Uterus (tissue), 4 donors: ENCODE measurements around the gene GPD1L. TPM values are rescaled to one million over a fixed set of nuclear protein-coding genes. Genes with fewer than 3 reads are reported as not detected.

Experiments
- DNase-seq, 2 donors: peaks; one replicate each; pipeline ENCODE4 v3.0.0-alpha.2; 2019 to 2020
- H3K27ac ChIP-seq, 2 donors: fragments of 200-600 bp; sonication (generic); 1 replicate in 1 of 2; 2 replicates in 1 of 2; pipeline ENCODE4 v1.5.1; 2016 to 2018
- H3K27me3 ChIP-seq, 2 donors: fragments of 200-600 bp; sonication (generic); one replicate each; pipeline ENCODE4 v1.5.1; 2018 to 2019; ENCODE audit warnings: control low read depth in 1 of 2
- H3K36me3 ChIP-seq, 2 donors: fragments of 200-600 bp; sonication (generic); one replicate each; pipeline ENCODE4 v1.5.1; 2019; ENCODE audit warnings: control low read depth in 1 of 2
- H3K4me1 ChIP-seq, 2 donors: fragments of 200-600 bp; sonication (generic); one replicate each; pipeline ENCODE4 v1.5.1; 2018 to 2019; ENCODE audit warnings: control low read depth in 1 of 2
- H3K4me3 ChIP-seq, 2 donors: fragments of 200-600 bp; sonication (generic); 1 replicate in 1 of 2; 2 replicates in 1 of 2; pipeline ENCODE4 v1.5.1; 2018 to 2019; ENCODE audit warnings: mild to moderate bottlenecking in 1 of 2
- H3K9me3 ChIP-seq, 2 donors: fragments of 200-600 bp; sonication (generic); one replicate each; pipeline ENCODE4 v1.5.1; 2019; ENCODE audit warnings: control low read depth in 1 of 2
- CTCF ChIP-seq, 4 experiments: fragments of 200-600 bp in 2 of 4; fragments of 450-650 bp in 2 of 4; sonication (generic) in 2 of 4; IDR thresholded peaks; one replicate each; pipeline ENCODE4 v1.5.1; 2016 to 2019; ENCODE audit warnings: antibody characterized with exemption in 4 of 4, mild to moderate bottlenecking in 2 of 4, moderate library complexity in 1 of 4
- POLR2A ChIP-seq, 2 donors: fragments of 450-650 bp; IDR thresholded peaks; one replicate each; pipeline ENCODE4 v1.6.1; 2016; ENCODE audit warnings: antibody characterized with exemption in 2 of 2, mild to moderate bottlenecking in 1 of 2, moderate library complexity in 1 of 2
- intact Hi-C: fragments of 100-400 bp; cut with DNase I; formaldehyde crosslinking; loops from one replicate; pipeline ENCODE4 v1.15.1; 2023; ENCODE audit warnings: low total_unique reads
- total RNA-seq, 4 donors: library from RNA; depleted of rRNA in 3 of 4; stranded (reverse); fragments of >200 nt in 3 of 4; gene quantifications; one replicate each; pipeline versions ENCODE4 v1.1.0 to v1.2.4, GENCODE V29; 2014 to 2023
- donor health status: DM: yes; HTN: yes; CAD: no.

Gene GPD1L
- total RNA-seq, 4 donors from 2014 or later: 32.5 to 46.2 (median 41.1) TPM

DNA sequence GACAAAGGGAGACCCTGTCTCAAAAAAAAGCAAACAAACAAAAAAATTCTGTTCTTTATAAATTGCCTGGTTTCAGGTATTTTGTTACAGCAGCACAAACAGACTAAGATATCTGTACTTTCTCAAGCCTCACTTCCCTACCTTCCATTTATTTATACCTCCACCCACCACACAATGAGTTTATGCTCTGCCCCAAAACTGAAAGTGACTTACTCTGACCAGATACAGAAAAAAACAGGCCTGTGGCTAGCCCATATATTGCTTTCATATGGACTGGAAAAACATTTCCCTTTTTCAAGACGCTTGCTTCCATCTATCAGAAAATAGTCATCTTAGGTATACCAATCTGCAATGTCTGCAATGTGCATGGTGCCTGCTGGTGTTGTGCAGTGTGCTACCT is 8.7 kb upstream of the GPD1L start:
- no peak for DNase-seq
- Histone ChIP-seq H3K4me3 (no peak overlapping the region), H3K27ac (no peak overlapping the region), H3K9me3 (no peaks in the 10 kb centered on the region), H3K4me1 (no peaks in the 10 kb centered on the region), H3K27me3 (no peaks in the 10 kb centered on the region), H3K36me3 (no peaks in the 10 kb centered on the region)
- TF ChIP-seq POLR2A (IDR thresholded peaks at IDR 0.05) (no peak), CTCF (IDR thresholded peaks at IDR 0.05) (no peak)
- intact Hi-C loops: no loop called here

GRCh38 chr3:32098528-32098927 is 7.9 kb upstream of the GPD1L start:
- Histone ChIP-seq H3K4me1 (no peaks in the 10 kb centered on the region), H3K9me3 (no peaks in the 10 kb centered on the region), H3K27me3 (no peaks in the 10 kb centered on the region), H3K27ac (no peak overlapping the region), H3K36me3 (no peaks in the 10 kb centered on the region), H3K4me3 (no peak overlapping the region)
- no peak for TF ChIP-seq POLR2A (IDR thresholded peaks at IDR 0.05)
- no peak for TF ChIP-seq CTCF (IDR thresholded peaks at IDR 0.05)
- DNase-seq: no peak
- intact Hi-C loops: no loop called here

GRCh38 chr3:32100465-32100864 is 6.0 kb upstream of the GPD1L start:
- Histone ChIP-seq H3K27me3 (no peaks in the 10 kb centered on the region), H3K36me3 (no peaks in the 10 kb centered on the region), H3K4me1 (no peaks in the 10 kb centered on the region), H3K9me3 (no peaks in the 10 kb centered on the region), H3K4me3 (no peak overlapping the region), H3K27ac (no peak overlapping the region)
- DNase-seq: no peak
- TF ChIP-seq CTCF (IDR thresholded peaks at IDR 0.05) (no peak), POLR2A (IDR thresholded peaks at IDR 0.05) (no peak)
- intact Hi-C loops: no loop called here

DNA sequence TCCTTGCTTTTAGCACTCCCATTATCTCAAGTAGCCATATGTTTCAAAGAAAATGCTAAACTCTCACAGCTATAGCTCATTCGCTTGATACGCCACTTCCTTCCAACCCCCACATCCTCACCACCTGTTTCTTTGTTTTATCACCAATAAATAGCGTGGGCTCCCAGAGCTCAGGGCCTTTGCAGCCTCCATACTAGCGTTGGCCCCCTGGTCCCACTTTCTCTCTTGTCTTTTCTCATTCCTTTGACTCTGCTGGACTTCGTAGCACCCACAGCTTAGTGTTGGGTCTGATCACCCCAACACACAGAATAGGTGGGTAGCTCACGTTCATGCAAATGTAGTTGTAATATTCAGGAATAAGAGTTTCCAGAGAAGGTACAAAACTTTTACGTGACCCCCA is 4.1 kb upstream of the GPD1L start:
- Histone ChIP-seq H3K27ac (no peak overlapping the region), H3K36me3 (no peaks in the 10 kb centered on the region), H3K27me3 (no peaks in the 10 kb centered on the region), H3K9me3 (no peaks in the 10 kb centered on the region), H3K4me1 (no peaks in the 10 kb centered on the region), H3K4me3 (no peak overlapping the region)
- intact Hi-C loops: no loop called here
- TF ChIP-seq POLR2A (IDR thresholded peaks at IDR 0.05) (no peak), CTCF (IDR thresholded peaks at IDR 0.05) (no peak)
- DNase-seq: no peak

DNA sequence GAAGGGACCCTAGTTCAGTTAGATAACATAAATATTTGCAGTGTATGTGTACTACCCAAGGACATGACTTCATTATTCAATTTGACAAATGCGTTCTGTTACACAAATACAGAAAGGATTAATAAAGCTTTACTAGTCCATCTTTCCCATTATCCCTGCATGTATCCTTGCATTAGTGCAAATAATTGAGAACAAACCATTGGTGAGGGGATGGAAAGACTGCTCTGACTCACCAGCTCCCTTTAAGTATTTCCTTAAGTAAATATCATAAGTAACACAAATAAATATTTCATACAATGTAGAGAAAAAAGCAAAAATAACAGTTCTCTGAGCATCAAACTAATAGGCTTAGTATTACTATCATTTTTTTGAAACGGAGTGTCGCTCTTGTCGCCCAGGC is 1.9 kb upstream of the GPD1L start:
- Histone ChIP-seq H3K27ac (no peak overlapping the region), H3K36me3 (no peaks in the 10 kb centered on the region), H3K27me3 (no peaks in the 10 kb centered on the region), H3K4me3 (no peak overlapping the region), H3K9me3 (no peaks in the 10 kb centered on the region), H3K4me1 (no peaks in the 10 kb centered on the region)
- TF ChIP-seq CTCF (IDR thresholded peaks at IDR 0.05): no peak
- no peak for TF ChIP-seq POLR2A (IDR thresholded peaks at IDR 0.05)
- intact Hi-C loops: no loop called here
- no peak for DNase-seq
